OCI-LY7 (cell line): ENCODE results near the gene GK. TPM values are rescaled to one million over a fixed set of nuclear protein-coding genes. Genes with fewer than 3 reads are reported as not detected.

Source experiments
- BruUV-seq: library from RNA; stranded (reverse); fragments of 400-500 nt; replicated peaks from 2 replicates; lab custom pipeline; 2021; lab: Mats Ljungman, UMichigan
- CTCF ChIA-PET: fragments of 300-600 bp; sonication (Branson Sonifier 250); formaldehyde crosslinking; loops from one replicate; lab custom pipeline; 2022; ENCODE audit warnings: antibody characterized with exemption; ENCODE audit not compliant: unreplicated experiment; lab: Charles Lee
- POLR2A ChIA-PET: fragments of 300-600 bp; sonication (Branson Sonifier 250); formaldehyde crosslinking; loops from one replicate; lab custom pipeline; 2022; ENCODE audit warnings: antibody characterized with exemption; lab: Charles Lee
- DNase-seq: peaks from one replicate; pipeline ENCODE4 v3.0.0-alpha.2; 2015; ENCODE audit warnings: low spot score
- H2AFZ ChIP-seq: fragments of 200-600 bp; sonication (generic), shearing (Covaris generic); 2 replicates; pipeline ENCODE4 v1.6.1; 2014; ENCODE audit warnings: mild to moderate bottlenecking, antibody characterized with exemption, low read length, moderate library complexity
- H3K27ac ChIP-seq: fragments of 200-600 bp; sonication (generic); 2 replicates; pipeline ENCODE4 v1.5.1; 2014; ENCODE audit warnings: mixed run types, low read depth, mild to moderate bottlenecking, moderate library complexity, low read length, inconsistent platforms; ENCODE audit not compliant: poor library complexity, severe bottlenecking
- H3K36me3 ChIP-seq: fragments of 200-600 bp; sonication (generic); 2 replicates; pipeline ENCODE4 v1.6.1; 2014; ENCODE audit warnings: mild to moderate bottlenecking, antibody characterized with exemption, low read length, moderate library complexity, mixed read lengths; ENCODE audit not compliant: insufficient read depth
- H3K4me1 ChIP-seq: fragments of 200-600 bp; sonication (generic); 2 replicates; pipeline ENCODE4 v1.5.1; 2014; ENCODE audit warnings: mild to moderate bottlenecking, low read length; ENCODE audit not compliant: insufficient read depth, poor library complexity, severe bottlenecking
- H3K4me2 ChIP-seq: fragments of 200-600 bp; sonication (generic); 2 replicates; pipeline ENCODE4 v1.6.1; 2014; ENCODE audit warnings: mild to moderate bottlenecking, low read length
- H3K4me3 ChIP-seq: fragments of 200-600 bp; sonication (generic); 2 replicates; pipeline ENCODE4 v1.5.1; 2014; ENCODE audit warnings: mild to moderate bottlenecking, low read depth, low read length; ENCODE audit not compliant: poor library complexity, severe bottlenecking
- H3K79me2 ChIP-seq: fragments of 200-600 bp; sonication (generic); 2 replicates; pipeline ENCODE4 v1.6.1; 2016; ENCODE audit warnings: low read depth, mild to moderate bottlenecking, low read length, moderate library complexity, mixed read lengths; ENCODE audit not compliant: insufficient read depth
- H3K9me2 ChIP-seq: fragments of 200-600 bp; sonication (generic); 2 replicates; pipeline ENCODE4 v1.6.1; 2016; ENCODE audit warnings: mild to moderate bottlenecking, low read length, mixed read lengths; ENCODE audit not compliant: insufficient read depth
- H3K9me3 ChIP-seq: fragments of 200-600 bp; sonication (generic); 2 replicates; pipeline ENCODE4 v1.6.1; 2014; ENCODE audit warnings: mild to moderate bottlenecking, mixed run types, low read length, mixed read lengths
- H4K20me1 ChIP-seq: fragments of 200-600 bp; sonication (generic); 2 replicates; pipeline ENCODE4 v1.6.1; 2014; ENCODE audit warnings: mild to moderate bottlenecking, antibody characterized with exemption, low read length, moderate library complexity, mixed read lengths; ENCODE audit not compliant: insufficient read depth
- EZH2phosphoT487 ChIP-seq: fragments of 200-600 bp; sonication (generic); IDR thresholded peaks from 2 replicates; pipeline ENCODE4 v1.6.1; 2018; ENCODE audit warnings: low read depth, borderline replicate concordance, mild to moderate bottlenecking, mixed run types, antibody characterized with exemption, low read length, moderate library complexity, mixed read lengths
- intact Hi-C: fragments of 100-400 bp; cut with micrococcal nuclease; formaldehyde crosslinking; loops from one replicate; pipeline ENCODE4 v1.10.0; 2022; ENCODE audit not compliant: unreplicated experiment
- total RNA-seq, 2 experiments: library from RNA; depleted of rRNA in 1 of 2; stranded (reverse); fragments of >200 nt in 1 of 2; shearing (Covaris generic) in 1 of 2; gene quantifications; 2 replicates each; pipeline ENCODE4 v1.2.3, GENCODE V29; 2014 to 2022
- TF ChIP-seq, protein P1 (sequence below): fragments of 200-600 bp; sonication (generic); conservative IDR thresholded peaks from 2 replicates; pipeline ENCODE4 v1.5.1; 2014; ENCODE audit warnings: mild to moderate bottlenecking, antibody characterized with exemption, low read length, moderate library complexity, mixed read lengths

The GK gene
- total RNA-seq, 2 experiments from 2014 or later: 10.1 to 19.7 TPM

DNA sequence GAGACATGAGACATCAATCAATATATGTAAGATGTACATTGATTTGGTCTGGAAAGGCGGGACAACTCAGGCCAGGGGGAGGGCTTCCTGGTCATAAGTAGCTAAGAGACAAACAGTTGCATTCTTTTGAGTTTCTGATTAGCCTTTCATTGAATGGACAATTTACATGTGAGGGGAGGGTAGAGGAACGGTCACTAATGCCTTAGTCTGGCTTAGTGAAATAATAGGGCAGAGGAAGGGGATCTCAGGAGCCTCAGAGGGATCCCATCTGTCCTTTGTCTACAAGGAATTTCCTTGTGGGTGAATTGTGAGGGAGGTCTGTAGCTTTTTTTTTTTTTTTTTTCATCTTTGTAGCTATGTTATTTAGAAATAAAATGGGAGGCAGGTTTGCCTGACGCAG, 88.3 kb downstream of the GK start:
- intact Hi-C loops: no loop called here

DNA sequence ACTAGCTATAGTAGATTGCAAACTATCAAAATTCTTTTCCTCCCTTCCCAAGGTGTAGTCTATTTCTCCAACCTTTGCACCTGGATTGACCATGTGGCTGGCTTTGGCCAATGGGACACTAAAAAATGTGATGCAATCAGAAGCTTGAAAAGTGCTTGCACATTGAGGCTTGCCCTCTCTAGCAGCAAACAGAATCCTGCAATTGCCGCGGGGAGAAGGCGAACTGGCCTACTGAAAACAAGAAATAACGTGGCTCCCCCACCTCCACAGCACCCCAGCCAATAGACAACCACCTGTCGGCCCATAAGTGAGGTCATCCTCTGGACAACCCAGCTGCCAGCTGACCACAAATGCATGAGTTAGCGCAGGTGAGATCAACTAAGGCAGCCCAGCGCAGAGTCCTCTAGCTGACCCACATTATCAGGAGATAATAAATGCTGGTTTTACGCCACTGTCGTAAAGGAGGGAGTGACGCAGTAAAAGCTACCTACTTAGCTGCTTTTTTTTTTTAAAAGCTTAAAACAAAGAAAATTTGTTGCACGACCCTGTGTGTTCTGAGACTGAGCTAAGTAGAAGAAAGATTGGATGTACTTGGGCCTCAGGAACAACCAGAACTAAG, 95.2 kb downstream of the GK start:
- no peaks in the 10 kb centered on the region for H4K20me1 ChIP-seq
- intact Hi-C loops: no loop called here
- TF ChIP-seq, protein P1, sequence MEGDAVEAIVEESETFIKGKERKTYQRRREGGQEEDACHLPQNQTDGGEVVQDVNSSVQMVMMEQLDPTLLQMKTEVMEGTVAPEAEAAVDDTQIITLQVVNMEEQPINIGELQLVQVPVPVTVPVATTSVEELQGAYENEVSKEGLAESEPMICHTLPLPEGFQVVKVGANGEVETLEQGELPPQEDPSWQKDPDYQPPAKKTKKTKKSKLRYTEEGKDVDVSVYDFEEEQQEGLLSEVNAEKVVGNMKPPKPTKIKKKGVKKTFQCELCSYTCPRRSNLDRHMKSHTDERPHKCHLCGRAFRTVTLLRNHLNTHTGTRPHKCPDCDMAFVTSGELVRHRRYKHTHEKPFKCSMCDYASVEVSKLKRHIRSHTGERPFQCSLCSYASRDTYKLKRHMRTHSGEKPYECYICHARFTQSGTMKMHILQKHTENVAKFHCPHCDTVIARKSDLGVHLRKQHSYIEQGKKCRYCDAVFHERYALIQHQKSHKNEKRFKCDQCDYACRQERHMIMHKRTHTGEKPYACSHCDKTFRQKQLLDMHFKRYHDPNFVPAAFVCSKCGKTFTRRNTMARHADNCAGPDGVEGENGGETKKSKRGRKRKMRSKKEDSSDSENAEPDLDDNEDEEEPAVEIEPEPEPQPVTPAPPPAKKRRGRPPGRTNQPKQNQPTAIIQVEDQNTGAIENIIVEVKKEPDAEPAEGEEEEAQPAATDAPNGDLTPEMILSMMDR: no peak
- no peak for TF ChIP-seq EZH2phosphoT487
- no peaks in the 10 kb centered on the region for H3K36me3 ChIP-seq
- H3K27ac ChIP-seq: no peak overlapping the region
- H3K9me3 ChIP-seq: no peaks in the 10 kb centered on the region
- no peaks in the 10 kb centered on the region for H3K79me2 ChIP-seq
- DNase-seq: no peak
- no peaks in the 10 kb centered on the region for H3K4me1 ChIP-seq
- H3K9me2 ChIP-seq: no peaks in the 10 kb centered on the region
- no peak overlapping the region for H2AFZ ChIP-seq
- ChIA-PET CTCF (no interaction called here), POLR2A (interaction anchor here (0.7 kb wide), 2 partner anchors 484 to 569 kb away, joined by 4 to 5 read pairs; no protein-coding TSS in a partner anchor)
- no peak overlapping the region for H3K4me3 ChIP-seq
- BruUV-seq: no TSS peak
- no peak overlapping the region for H3K4me2 ChIP-seq

More for the DNA sequence above, 88.3 kb downstream of the GK start:
- no peaks in the 10 kb centered on the region for H3K36me3 ChIP-seq
- DNase-seq: no peak
- no peaks in the 10 kb centered on the region for H3K79me2 ChIP-seq
- TF ChIP-seq EZH2phosphoT487: no peak
- TF ChIP-seq, protein P1: no peak
- H3K9me2 ChIP-seq: no peaks in the 10 kb centered on the region
- POLR2A ChIA-PET: no interaction called here
- no peak overlapping the region for H3K27ac ChIP-seq
- no peaks in the 10 kb centered on the region for H3K4me1 ChIP-seq
- CTCF ChIA-PET: no interaction called here
- no peak overlapping the region for H2AFZ ChIP-seq
- BruUV-seq: no TSS peak
- no peaks in the 10 kb centered on the region for H4K20me1 ChIP-seq
- no peak overlapping the region for H3K4me3 ChIP-seq
- no peak overlapping the region for H3K4me2 ChIP-seq
- H3K9me3 ChIP-seq: no peaks in the 10 kb centered on the region

DNA sequence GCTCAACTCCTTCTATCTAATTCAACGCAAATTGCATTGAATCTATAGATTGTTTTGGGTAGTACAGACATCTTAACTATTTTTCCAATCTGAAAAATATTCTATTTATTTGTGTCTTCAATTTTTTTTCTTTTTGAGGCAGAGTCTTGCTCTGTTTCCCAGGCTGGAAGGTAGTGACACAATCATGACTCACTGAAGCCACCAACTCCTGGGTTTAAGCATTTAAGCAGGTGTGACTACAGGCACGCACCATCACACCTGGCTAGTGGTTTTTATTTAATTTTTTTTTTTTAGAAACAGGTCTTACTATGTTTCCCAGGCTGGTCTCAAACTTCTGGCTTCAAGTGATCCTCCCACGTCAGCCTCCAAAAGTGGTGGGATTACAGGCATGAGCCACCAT, 98.3 kb downstream of the GK start:
- no peaks in the 10 kb centered on the region for H3K9me3 ChIP-seq
- H4K20me1 ChIP-seq: no peaks in the 10 kb centered on the region
- no peak overlapping the region for H2AFZ ChIP-seq
- no peaks in the 10 kb centered on the region for H3K36me3 ChIP-seq
- no peak for DNase-seq
- no peak overlapping the region for H3K27ac ChIP-seq
- H3K4me1 ChIP-seq: no peaks in the 10 kb centered on the region
- TF ChIP-seq, protein P1: no peak
- TF ChIP-seq EZH2phosphoT487: no peak
- ChIA-PET CTCF (no interaction called here), POLR2A (interaction anchor here (1.0 kb wide), 1 partner anchor 243 kb away, joined by 7 read pairs; no protein-coding TSS in a partner anchor)
- H3K79me2 ChIP-seq: no peaks in the 10 kb centered on the region
- H3K9me2 ChIP-seq: no peaks in the 10 kb centered on the region
- no peak overlapping the region for H3K4me2 ChIP-seq
- H3K4me3 ChIP-seq: no peak overlapping the region
- BruUV-seq: no TSS peak
- intact Hi-C loops: no loop called here
